G401.6 (cell line): ENCODE data around the gene DHRS12.
A peak's percentile ranks its signal among the peaks of the same experiment; 100 is the strongest.
"Not testable (repeated sequence)": the region's sequence is repeated elsewhere in the genome, so short reads cannot be mapped to it uniquely, and the experiment has no call there.

Source experiments
- FAIRE-seq: peaks from 2 replicates; lab custom pipeline; 2012; peaks lifted over from hg19 to GRCh38; lab: Jason Lieb, UNC

Gene DHRS12

DNA sequence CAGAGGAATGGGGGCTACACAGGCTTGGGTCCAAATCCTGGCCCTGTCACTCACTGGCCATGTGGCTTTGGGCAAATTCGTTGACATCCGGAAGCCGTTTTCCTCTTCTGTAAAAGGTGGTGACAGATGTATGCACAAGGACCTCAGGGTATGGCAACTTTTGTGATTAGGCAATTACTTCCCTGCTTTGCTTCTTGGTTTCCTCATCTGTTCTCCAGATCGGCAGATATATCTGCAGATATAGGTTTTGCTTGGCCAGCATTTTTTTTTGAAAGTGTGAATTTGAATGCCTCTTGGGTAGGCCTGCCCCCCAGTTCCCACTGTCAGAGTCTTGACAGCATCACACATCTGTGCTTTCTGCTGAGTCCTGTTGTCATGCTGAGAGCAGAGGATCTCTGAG, 23.3 kb upstream of the DHRS12 start:
- FAIRE-seq = no peak

GRCh38 chr13:51826606-51827005, 22.6 kb upstream of the DHRS12 start:
- no peak for FAIRE-seq

- FAIRE-seq = no peak
These were observed 21.8 kb upstream of the DHRS12 start for GRCh38 chr13:51825681-51826254.

DNA sequence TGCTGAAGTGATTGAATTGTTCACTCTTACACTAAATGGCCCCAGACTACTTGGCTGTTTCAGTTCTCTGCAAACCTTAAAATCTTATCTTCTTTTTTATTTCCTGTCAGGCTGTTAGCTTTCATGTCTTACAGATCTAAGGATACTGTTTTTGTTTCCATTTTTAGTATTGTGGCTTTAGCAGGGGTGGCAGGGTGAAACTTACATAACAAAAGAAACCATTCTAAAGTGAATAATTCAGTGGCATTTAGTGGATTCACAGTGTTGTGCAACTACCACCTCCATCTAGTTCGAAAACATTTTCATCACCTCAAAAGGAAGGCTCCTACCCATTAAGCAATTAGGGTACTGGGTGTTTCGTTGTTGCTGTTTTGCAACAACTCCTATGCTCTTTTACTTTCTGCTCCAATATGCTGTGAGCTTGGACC, 21.2 kb upstream of the DHRS12 start:
- no peak for FAIRE-seq

- not testable (repeated sequence) for FAIRE-seq
These were observed 20.7 kb upstream of the DHRS12 start for GRCh38 chr13:51824712-51825111.

DNA sequence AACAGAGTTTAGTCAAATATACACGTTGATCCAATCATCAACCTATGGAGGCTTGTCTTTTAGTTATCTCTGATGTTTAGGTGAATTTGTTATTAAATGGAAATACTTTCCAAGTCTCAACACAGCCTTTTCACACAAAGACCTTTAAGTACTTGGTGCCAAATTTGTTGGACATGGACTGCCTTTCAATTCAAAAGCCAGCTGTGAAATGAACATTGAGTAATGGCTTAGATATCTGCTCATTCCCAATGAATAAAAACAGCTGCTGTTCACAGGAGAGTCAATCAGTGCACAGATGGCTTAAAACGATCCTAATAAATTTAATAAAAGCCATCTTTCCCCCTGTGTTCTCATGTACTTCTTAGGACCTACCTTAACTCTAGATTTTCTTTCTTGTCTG, 19.9 kb upstream of the DHRS12 start:
- FAIRE-seq = no peak

- no peak for FAIRE-seq
These were observed 19.4 kb upstream of the DHRS12 start for GRCh38 chr13:51823359-51823758.

DNA sequence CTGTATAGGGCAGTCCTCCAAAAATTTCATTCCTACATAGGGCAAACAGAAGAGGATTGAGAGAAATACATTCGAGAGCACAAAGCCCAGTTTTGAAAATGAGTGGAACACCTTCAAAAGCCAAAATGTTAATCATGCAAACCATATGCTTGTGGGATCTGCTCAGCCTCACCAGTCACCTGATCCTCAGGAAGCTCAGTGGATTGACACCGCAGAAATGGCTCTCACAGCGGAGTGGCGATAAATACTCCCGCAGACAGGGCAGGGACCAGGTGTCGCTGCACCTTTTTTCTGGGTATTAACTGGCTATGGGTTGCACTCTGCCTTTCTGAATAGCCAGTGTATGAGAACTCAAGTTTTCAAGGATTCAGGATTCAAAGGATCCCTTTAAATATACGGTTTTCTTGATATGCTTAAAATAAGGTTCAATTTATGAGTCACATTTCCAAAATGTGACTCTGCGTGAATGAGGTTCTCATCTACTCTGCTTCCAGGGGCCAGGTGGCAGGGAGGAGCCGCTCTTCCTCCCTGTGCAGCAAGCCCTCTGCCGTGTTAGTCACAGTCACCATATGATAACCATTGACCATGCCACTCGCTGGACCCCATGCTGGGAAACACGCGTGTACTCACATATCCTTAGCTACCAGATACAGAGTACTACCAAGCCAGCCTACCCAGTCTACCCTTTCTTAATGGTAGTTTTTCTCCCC, 18.3 kb upstream of the DHRS12 start:
- no peak for FAIRE-seq

- FAIRE-seq = no peak
These were observed 17.6 kb upstream of the DHRS12 start for GRCh38 chr13:51821606-51822005.

DNA sequence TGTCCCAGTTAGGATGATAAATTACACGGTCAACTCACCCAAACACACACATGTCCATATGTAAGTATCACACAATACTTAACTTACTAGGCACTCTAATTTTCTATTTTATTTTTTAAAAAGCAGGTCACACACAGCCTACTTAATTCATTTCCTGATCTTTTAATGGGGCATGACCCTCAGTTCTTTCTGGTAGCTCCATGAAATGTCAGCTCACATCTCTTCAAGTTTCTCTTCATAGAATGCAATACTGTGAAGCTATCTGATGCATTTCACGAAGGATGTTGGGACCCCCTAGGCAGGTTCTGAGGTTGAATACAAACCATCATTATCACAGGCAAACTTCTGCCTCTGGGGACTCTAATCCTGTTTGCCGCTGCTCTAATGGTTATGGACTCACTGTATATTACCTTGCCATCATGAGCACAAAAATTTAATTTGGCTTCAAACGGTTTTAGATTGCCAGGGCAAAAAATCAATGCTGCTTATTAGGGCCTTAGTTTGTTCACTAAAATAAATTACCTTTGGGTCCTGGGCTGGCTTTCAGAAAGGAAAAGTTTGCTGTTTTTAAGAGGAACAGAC, 16.1 kb upstream of the DHRS12 start:
- FAIRE-seq = no peak

GRCh38 chr13:51819544-51819943, 15.6 kb upstream of the DHRS12 start:
- FAIRE-seq = no peak

- no peak for FAIRE-seq
These were observed 15.0 kb upstream of the DHRS12 start for GRCh38 chr13:51818781-51819511.

DNA sequence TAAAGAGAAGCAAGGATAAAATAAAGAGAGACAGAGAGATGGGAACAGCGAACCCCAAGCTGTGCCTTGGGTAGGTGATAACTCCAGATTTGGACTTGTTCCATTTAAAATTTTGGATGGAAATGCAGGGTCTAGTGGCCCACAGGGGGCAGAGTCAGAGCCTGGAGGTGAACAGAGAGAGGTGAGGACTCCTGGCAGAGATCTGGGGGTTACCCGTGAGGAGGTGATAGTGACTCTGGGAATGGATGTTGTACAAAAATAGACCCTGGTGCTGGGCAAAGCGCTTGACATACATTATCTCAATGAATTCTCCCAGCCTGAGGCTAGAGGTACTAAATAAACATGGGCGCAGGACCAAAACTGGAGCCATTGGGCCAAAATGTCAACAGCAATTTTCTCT, 14.3 kb upstream of the DHRS12 start:
- no peak for FAIRE-seq

DNA sequence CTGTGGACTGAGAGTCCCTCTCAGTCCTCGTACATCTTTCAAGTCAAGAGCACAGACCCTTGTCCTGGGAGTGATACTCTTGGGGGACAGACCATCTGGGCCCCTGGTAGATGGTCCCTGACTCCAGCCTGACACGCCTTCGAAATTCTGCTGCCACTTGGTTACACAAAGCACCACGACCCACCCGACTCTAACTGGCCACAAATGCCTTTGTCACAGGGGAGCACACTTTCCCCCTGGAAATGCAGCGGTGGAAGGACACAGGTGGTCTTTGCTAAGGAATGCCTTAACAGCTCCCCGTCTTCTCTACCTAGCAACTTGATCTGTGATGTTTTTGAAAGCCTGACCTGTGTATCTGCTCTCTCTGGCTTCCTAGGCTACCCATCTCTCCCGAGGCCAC, 13.8 kb upstream of the DHRS12 start:
- FAIRE-seq = no peak

DNA sequence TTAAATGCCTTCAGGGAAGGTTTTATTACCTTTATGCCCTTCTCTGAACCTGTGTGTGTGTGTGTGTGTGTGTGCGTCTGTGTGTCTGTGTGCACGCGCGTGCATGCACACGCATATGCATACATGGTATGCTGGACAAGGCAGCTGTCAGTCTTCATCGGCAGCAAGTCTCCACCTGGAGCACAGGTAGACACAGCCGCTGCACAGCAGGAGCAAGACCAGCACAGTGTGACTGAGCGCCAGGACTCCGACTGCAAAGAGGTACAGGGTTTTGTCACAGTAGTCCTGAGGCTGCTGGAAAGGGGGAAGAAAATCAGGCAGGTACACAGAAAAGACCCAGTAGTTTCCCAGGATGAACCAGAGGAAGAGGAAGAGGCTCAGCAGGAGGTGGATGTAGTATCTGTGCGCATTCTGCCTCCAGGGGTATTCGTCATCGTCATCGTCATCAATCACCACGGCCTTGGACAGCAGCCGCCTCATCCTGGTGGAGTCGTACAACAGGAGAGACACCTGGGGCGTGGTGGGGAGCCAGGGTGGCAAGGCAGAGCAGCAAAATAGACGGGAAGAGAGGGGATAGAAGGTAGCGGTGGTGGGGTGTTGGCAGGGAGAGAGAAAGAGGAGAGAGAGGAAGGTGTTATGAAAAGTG, 12.8 kb upstream of the DHRS12 start:
- no peak for FAIRE-seq

GRCh38 chr13:51815848-51816247, 11.9 kb upstream of the DHRS12 start:
- FAIRE-seq = no peak

DNA sequence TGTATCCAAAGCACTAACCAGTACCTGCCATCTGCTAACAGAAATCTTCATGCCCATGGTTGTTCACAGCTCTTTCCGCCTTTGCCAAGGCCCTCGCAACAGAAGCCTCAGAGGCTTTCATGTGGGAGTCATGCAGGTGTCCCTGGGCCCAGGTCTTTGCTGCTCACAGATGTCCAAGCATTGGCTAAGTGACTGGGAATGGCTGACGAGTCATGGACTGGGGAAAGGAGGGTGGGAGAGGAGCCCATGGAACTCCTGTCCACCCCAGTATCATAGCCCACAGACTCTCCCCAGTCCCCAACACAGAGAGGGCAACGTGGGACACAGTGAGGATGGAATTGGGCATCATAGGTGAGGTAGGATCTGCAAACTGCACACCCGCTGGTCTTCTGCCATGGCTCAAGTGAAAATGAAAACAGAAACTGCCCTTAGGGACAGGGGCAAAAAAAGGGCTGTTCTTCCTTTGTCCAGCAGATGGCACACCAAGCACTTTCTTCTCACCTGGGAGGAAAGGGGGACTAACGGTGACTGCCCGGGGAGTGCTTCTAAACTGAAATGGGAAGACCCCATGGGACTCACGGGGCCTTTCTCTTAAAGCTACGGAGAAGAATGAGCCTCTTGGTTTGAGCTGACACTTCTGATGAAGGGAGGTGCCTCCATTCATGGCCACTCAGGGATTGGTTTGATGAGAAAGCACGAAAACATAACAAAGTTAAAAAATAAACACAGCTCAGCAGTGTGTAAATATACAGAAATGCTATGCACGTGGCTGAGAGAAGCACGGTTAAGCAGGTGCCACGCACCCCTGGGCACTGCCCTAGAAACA, 11.1 kb upstream of the DHRS12 start:
- FAIRE-seq = peak; percentile 56

GRCh38 chr13:51814071-51814470, 10.1 kb upstream of the DHRS12 start:
- no peak for FAIRE-seq

DNA sequence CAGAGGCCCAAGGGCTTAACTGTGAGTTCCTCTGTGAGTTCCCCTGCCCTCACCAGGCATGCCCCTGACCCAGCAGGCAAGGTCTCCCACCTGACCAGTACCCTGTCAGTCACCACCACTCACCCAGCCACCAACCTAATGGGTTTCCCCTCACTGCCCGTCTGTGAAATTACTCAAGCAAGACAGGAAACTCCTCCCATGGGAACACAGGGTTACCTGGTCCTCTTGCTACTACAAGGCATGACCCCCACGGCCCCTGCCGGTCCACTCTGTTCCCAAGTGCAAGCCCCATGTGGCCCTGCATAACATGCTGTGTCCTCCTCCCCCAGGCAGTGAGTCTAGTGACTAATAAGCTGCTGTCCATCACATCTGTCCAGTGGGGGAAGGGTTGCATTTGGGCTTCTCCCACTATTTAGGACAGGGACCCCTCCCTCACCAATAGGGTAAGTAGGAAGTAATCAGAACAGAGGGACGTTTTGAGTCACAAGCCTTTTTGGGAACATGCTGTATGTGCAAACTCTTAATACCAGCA, 8.0 kb upstream of the DHRS12 start:
- no peak for FAIRE-seq

DNA sequence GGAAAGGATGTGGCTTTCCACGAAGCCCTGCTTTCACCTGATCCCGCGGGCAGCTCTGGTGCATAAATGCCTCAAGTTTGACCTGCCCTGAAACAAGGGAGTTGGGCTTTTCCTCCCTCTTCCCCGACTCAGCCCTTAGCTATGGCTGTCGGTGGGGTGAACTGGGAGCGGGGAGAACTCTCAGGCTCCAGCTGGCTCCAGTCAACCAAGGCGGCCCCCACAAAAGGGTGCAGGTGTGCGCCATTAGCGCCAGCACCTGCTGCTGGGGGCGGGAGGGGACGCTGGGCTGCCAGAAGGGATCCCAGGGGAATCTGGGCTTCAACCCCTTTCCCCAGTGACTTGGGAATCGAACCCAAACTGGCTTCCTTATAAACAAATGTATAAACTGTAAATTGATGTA, 7.1 kb upstream of the DHRS12 start:
- no peak for FAIRE-seq

- no peak for FAIRE-seq
These were observed 4.8 kb upstream of the DHRS12 start for GRCh38 chr13:51808811-51809210.

- no peak for FAIRE-seq
These were observed 3.1 kb upstream of the DHRS12 start for GRCh38 chr13:51807041-51807440.
